Measurements from ENCODE around the gene FGFR1OP2.

DNA sequence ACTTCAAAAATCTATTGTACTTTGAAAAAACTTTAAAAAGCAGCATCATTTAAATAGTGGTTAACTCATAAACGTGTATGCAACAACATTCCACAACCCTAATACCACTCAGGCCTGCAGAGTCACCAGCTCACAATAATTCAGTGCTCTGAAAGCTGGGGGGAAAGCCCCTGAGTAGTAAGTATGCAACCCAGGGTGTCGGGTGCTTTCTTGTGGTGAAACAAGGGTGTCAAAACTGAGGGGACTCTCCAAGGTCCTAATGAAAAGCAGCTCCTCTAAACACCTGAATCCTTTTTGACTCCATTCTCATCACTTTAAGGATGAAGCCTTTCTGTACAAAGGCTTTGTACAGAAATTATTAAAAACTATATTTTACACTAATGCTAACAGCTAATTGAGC, 33.7 kb downstream of the FGFR1OP2 start:
- TF ChIP-seq, protein P1, sequence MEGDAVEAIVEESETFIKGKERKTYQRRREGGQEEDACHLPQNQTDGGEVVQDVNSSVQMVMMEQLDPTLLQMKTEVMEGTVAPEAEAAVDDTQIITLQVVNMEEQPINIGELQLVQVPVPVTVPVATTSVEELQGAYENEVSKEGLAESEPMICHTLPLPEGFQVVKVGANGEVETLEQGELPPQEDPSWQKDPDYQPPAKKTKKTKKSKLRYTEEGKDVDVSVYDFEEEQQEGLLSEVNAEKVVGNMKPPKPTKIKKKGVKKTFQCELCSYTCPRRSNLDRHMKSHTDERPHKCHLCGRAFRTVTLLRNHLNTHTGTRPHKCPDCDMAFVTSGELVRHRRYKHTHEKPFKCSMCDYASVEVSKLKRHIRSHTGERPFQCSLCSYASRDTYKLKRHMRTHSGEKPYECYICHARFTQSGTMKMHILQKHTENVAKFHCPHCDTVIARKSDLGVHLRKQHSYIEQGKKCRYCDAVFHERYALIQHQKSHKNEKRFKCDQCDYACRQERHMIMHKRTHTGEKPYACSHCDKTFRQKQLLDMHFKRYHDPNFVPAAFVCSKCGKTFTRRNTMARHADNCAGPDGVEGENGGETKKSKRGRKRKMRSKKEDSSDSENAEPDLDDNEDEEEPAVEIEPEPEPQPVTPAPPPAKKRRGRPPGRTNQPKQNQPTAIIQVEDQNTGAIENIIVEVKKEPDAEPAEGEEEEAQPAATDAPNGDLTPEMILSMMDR (conservative IDR thresholded peaks at IDR 0.05; ENCODE audit: low read depth, low read length), result no peak
- no peak for TF ChIP-seq RFX5 (IDR thresholded peaks at IDR 0.05; ENCODE audit: low read depth, low read length)
- TF ChIP-seq POLR2A (IDR thresholded peaks at IDR 0.05; ENCODE audit: low read depth, low read length), result no peak
- TF ChIP-seq, protein P2, sequence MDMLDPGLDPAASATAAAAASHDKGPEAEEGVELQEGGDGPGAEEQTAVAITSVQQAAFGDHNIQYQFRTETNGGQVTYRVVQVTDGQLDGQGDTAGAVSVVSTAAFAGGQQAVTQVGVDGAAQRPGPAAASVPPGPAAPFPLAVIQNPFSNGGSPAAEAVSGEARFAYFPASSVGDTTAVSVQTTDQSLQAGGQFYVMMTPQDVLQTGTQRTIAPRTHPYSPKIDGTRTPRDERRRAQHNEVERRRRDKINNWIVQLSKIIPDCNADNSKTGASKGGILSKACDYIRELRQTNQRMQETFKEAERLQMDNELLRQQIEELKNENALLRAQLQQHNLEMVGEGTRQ (IDR thresholded peaks at IDR 0.05; ENCODE audit: low read depth, low read length), result no peak
- no peak for TF ChIP-seq SMC3 (IDR thresholded peaks at IDR 0.05; ENCODE audit: low read depth, low read length)

Data from IMR-90 (cell line).